Loucy (cell line): ENCODE results near the gene DMRTC2.

Experiments
- CTCF ChIP-seq: fragments of 200-600 bp; sonication (generic); conservative IDR thresholded peaks from 2 replicates; pipeline ENCODE4 v1.5.1; 2014; ENCODE audit warnings: mild to moderate bottlenecking, antibody characterized with exemption, low read length
- EZH2phosphoT487 ChIP-seq: fragments of 200-600 bp; IDR thresholded peaks from 2 replicates; pipeline ENCODE4 v1.6.1; 2018; ENCODE audit warnings: antibody characterized with exemption, mild to moderate bottlenecking, moderate library complexity, borderline replicate concordance

- TF ChIP-seq CTCF: no peak
- TF ChIP-seq EZH2phosphoT487: no peak
These were observed 45.3 kb upstream of the DMRTC2 start for GRCh38 chr19:41799444-41800000.
